ENCODE data around the gene VAC14. TPM values are rescaled to one million over a fixed set of nuclear protein-coding genes. Genes with fewer than 3 reads are reported as not detected.

Gene VAC14
- total and polyA plus RNA-seq, 2 of the 8 experiments (the other 6 are each of a cell fraction or from before 2014, with no cell fraction given): 56.0 to 108 TPM

GRCh38 chr16:70658921-70659320 lies 142.0 kb downstream of the VAC14 start:
- H2BK12ac ChIP-seq (ENCODE audit: low read depth, low read length): no peak overlapping the region
- CTCF ChIA-PET (ENCODE audit: partially characterized antibody): interaction anchor here (0.9 to 4.4 kb wide), 5 partner anchors 47 to 327 kb away, joined by 3 to 36 read pairs (median 5); no protein-coding TSS in a partner anchor
- POLR2A ChIA-PET (ENCODE audit: partially characterized antibody): interaction anchor here (0.9 to 3.2 kb wide), 4 partner anchors 20 to 279 kb away, joined by 3 to 9 read pairs (median 5); no protein-coding TSS in a partner anchor
- no peak overlapping the region for H3K4me3 ChIP-seq (ENCODE audit: extremely low read depth in 1 of 4, insufficient read depth in 2 of 4, low read depth in 3 of 4, low read length in 4 of 4)
- H3K79me1 ChIP-seq (ENCODE audit: low read depth, low read length): no peaks in the 10 kb centered on the region
- H2AK5ac ChIP-seq (ENCODE audit: low read depth, low read length): peak overlapping the region; percentile 24; the same call in 1 of the 2 replicates
- DNase-seq (ENCODE audit: low read depth in 1 of 2, low spot score in 2 of 2): no peak
- no peak overlapping the region for H2BK15ac ChIP-seq (ENCODE audit: low read length)
- H2BK120ac ChIP-seq (replicated peaks; ENCODE audit: low read depth, low read length): no peak overlapping the region
- H3K14ac ChIP-seq (ENCODE audit: insufficient read length): no peak overlapping the region
- peaks cover 0 to 3% (median 0%) of the 10 kb centered on the region in 4 experiments; a peak in 4 of 8 replicates for H3K36me3 ChIP-seq (ENCODE audit: control insufficient read depth in 2 of 4, insufficient read depth in 4 of 4, low read length in 3 of 4)
- FAIRE-seq: no peak
- H3K4me1 ChIP-seq (replicated peaks in 1 of 4; ENCODE audit: control insufficient read depth in 3 of 4, insufficient read depth in 4 of 4, low read length in 3 of 4): peaks cover 0 to 14% (median 7%) of the 10 kb centered on the region in 4 experiments; a peak in 6 of 7 replicates
- no peak overlapping the region for H3K18ac ChIP-seq (ENCODE audit: extremely low read depth, low read length)
- H3K27me3 ChIP-seq (replicated peaks in 1 of 4; ENCODE audit: control insufficient read depth in 3 of 4, extremely low read depth in 1 of 4, insufficient read depth in 3 of 4, low read length in 3 of 4): no peaks in the 10 kb centered on the region; a peak in 2 of 7 replicates
- no peak overlapping the region for H4K91ac ChIP-seq (replicated peaks; ENCODE audit: insufficient read length, low read length)
- H3K56ac ChIP-seq (replicated peaks; ENCODE audit: insufficient read length, low read depth, low read length): no peak overlapping the region
- no peaks in the 10 kb centered on the region for H3K23me2 ChIP-seq (ENCODE audit: low read depth, low read length)
- H4K20me1 ChIP-seq (replicated peaks in 1 of 2; ENCODE audit: control insufficient read depth in 1 of 2, insufficient read depth in 2 of 2, low read length in 2 of 2): peaks cover 0 to 2% of the 10 kb centered on the region in 2 experiments
- H3K23ac ChIP-seq (ENCODE audit: insufficient read length): no peak overlapping the region
- H4K5ac ChIP-seq (ENCODE audit: insufficient read length, low read depth, low read length): no peak overlapping the region
- no peak overlapping the region for H3K4me2 ChIP-seq (ENCODE audit: insufficient read depth in 1 of 2, low read depth in 2 of 2, low read length in 2 of 2)
- no peak overlapping the region for H2AFZ ChIP-seq (ENCODE audit: low read length)
- 92% methylated on average over 5 of the region's 5 CpGs; no CpG with 5 or more reads in 1 of the 2 experiments for WGBS, 2 experiments (ENCODE audit: extremely low coverage in 1 of 2, insufficient coverage in 1 of 2, insufficient read length in 1 of 2, insufficient replicate concordance in 2 of 2, low coverage in 1 of 2, low lambda C conversion rate in 2 of 2, missing lambda C conversion rate in 1 of 2)
- no peak overlapping the region for H3K9ac ChIP-seq (replicated peaks in 1 of 4; ENCODE audit: extremely low read depth in 1 of 4, low read depth in 3 of 4, low read length in 3 of 4)
- H3K9me3 ChIP-seq (ENCODE audit: insufficient read depth in 2 of 2, low read depth in 1 of 2, low read length in 1 of 2): no peaks in the 10 kb centered on the region
- H2BK20ac ChIP-seq (ENCODE audit: low read length): no peak overlapping the region
- H3K27ac ChIP-seq (ENCODE audit: low read depth, low read length): no peak overlapping the region
- H3K4ac ChIP-seq (replicated peaks; ENCODE audit: insufficient read length, low read depth, low read length): no peak overlapping the region
- no peak overlapping the region for H2BK5ac ChIP-seq (ENCODE audit: low read depth, low read length)
- TF ChIP-seq RBBP5 (IDR thresholded peaks at IDR 0.05; ENCODE audit: borderline replicate concordance, low read depth, low read length): no peak
- no peaks in the 10 kb centered on the region for H3K79me2 ChIP-seq (ENCODE audit: control insufficient read depth in 1 of 2, insufficient read depth in 2 of 2, low read length in 2 of 2)
- no peak overlapping the region for H4K8ac ChIP-seq (ENCODE audit: extremely low read depth, insufficient read depth, low read length)
